ENCODE data around the gene ARSJ.

The ARSJ gene

DNA sequence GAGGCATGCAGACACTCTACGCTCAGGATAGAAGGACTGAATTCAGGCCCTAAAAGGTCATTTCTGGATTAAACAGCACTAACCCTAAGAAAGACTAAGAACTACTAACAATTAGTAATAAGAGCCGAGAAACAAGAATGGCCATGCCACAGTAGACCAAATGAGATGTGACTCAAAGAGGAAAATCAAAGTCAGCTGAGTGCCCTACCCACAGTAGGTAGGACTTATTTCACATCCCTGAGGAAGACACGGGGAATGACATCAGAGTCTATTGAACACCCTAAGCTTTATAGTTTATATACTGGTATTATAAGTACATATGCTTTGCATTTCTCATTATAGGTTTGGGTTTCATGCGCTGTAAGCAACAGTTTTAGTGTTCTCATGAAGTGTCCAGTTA is 2.7 kb upstream of the ARSJ start:
- FAIRE-seq: no peak

- no peak for FAIRE-seq
These were observed 2.1 kb upstream of the ARSJ start for GRCh38 chr4:113981591-113981990.

DNA sequence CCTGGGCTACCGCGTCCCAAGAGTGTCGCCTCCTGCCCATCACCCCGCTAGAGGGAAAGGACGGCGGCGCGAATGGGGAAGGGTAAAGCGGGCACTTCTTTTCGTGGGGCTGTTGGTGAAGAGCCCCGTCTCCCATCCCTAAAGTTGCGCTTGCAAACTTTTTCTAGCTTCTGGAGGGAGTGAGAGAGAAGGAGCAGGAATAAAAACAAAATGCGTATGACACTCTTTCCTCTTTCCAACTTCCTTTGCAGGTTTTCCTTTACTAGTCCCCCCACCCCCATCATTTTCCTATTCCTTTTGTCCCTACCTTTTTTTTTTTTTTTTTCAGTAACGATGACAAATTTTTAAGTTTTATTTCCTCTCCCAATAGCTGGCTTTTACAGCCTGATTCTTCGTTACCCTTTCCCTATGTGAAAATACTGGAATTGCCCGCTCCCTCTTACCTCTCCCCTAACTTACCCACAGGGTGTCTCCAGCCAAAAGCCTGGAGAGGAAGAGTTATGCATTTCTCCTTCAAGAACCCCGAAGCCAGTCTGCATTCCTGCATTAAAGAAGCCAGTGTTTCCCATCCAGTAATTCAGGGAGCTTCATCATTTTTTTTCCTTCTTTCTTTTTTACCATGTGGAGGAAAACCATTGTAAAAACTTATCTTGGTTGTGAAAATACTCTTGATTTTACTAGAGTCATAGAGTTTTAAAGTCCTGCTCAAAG is 613 bp upstream of the ARSJ start:
- no peak for FAIRE-seq

GRCh38 chr4:113978561-113979147 is 793 bp downstream of the ARSJ start:
- FAIRE-seq: no peak

GRCh38 chr4:113978105-113978504 is 1.3 kb downstream of the ARSJ start:
- no peak for FAIRE-seq

DNA sequence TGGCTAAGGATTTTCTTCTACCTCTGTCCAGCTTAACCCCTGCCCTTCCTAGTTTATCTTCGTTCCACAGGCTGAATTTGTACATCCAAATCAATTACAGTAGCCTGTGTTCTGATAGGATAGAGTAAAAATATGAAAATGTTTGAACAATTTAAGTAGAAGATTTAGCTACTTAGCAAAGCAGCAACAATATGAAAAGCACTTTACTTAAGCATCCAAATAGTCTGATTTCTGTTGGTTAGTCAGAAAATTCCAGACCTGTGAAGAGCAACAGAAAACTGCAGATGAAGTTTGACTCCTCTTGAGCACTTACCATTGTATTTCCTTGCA is 2.0 kb downstream of the ARSJ start:
- FAIRE-seq: no peak

- FAIRE-seq: no peak
These were observed 2.5 kb downstream of the ARSJ start for GRCh38 chr4:113976741-113977525.

- FAIRE-seq: no peak
These were observed 3.9 kb downstream of the ARSJ start for GRCh38 chr4:113975578-113975977.

DNA sequence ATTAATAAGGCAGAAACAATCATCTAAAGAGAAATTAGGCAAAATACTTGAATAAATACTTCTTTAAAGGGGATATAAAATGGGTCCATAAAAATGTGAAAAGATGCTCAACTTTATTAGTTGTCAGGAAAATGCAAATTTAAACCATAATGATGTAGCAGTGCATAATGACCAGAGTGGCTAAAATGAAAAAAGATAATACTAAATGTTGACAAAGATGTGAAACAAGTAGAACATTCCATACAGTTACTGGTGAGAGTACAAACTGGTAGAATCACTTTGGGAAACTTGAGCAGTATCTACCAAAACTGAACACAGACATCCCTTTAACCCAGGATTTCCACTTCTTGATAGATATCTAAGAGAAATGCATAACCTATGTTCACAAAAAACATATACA is 5.0 kb downstream of the ARSJ start:
- FAIRE-seq: no peak

GRCh38 chr4:113973345-113973744 is 6.1 kb downstream of the ARSJ start:
- no peak for FAIRE-seq

DNA sequence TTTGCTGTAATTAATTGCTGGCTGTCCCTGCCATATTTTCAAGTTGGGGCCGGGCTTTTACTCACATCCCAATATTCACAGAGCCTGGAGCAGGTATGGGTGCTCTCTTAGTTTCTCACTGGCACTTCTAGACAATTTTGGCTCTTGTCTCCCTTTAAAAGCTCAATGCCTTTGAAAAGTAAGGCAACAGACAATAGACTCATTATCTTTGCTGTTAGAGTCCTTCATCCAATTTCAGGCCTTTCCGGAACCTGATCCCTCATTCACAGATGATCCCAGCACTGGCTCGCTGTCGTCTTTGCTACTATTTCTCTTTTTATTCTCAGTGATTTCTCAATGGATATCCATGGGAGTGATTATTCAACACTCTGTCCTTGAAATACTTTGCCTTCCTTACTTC is 6.7 kb downstream of the ARSJ start:
- no peak for FAIRE-seq

GRCh38 chr4:113971706-113972360 is 7.6 kb downstream of the ARSJ start:
- FAIRE-seq: no peak

DNA sequence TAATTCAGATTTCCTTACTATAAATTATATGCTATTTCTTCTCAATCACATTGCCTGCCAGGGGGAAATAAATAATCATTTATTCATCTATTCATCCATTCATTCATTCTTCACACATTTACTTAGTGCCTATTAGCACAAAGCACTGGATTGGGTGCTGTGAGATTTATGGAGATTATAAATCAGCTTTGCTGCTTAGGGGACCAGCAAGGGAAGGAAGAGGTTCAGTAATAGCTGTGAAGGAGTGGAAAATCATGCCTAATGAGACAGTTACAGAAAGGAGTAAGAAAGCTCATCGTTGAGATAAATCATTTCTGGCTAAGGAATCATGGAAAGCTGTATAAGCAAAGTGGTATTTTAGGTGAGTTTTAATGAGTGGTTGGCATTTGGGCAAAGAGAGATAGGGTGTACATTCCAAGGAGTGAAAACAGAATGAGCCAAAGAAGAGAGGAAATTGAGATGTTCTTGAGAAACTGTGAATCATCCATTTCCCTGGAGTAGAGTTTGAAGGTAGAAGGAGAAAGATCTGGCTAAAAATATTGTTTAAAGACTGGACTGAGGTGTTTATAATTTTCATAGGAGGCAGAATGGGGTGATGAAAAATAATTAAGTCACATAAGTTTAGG is 9.6 kb downstream of the ARSJ start:
- FAIRE-seq: no peak

GRCh38 chr4:113968473-113968872 is 11.0 kb downstream of the ARSJ start:
- FAIRE-seq: no peak

- no peak for FAIRE-seq
These were observed 11.8 kb downstream of the ARSJ start for GRCh38 chr4:113967687-113968086.

GRCh38 chr4:113962719-113963265 is 16.7 kb downstream of the ARSJ start:
- FAIRE-seq: no peak

DNA sequence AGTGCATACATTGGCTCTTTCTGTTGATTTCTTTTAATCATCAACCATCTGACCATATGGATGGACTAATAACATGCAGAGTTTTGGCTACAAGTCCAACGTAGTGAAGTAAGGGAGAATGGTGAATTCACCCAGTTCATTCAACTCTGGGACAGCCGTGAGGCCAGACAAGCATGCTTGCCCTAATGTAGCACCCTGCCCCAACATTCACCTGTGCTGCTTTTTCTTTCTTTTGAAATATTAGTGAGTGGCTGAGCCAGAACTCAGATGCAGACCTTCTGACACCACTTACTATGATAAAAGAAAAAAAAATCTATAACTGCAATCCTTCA is 17.5 kb downstream of the ARSJ start:
- no peak for FAIRE-seq

DNA sequence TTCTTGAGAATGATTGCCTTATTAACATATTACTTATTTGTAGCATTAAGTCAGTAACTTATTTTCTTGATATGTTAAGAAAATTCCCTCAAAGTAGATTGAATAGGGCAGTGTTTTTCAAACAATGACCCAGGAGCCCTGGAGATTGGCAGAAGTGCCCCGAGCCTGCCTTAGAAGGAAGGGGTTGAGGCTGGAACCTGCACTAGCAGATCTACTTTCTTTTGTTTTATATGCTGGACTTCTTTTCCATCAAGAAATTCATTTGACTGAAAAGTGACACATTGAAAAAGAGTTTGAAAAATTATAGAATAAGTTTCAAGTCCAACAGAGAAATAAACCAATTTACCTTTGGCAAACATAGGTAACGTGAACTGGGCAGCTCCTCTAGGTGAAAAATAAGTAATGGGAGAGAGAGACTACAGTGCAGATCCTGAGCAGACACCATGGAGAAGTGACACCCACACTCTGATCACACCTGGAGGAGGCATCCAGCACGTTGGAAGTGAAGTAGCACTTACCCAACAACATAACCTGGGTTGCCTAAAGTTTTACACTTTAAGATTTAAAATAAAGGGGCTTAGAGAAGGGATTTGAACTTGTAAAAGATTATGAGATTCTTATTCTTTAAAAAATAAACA is 18.6 kb downstream of the ARSJ start:
- FAIRE-seq: no peak

- FAIRE-seq: no peak
These were observed 19.9 kb downstream of the ARSJ start for GRCh38 chr4:113959539-113959937.

GRCh38 chr4:113958766-113959538 is 20.5 kb downstream of the ARSJ start:
- no peak for FAIRE-seq

DNA sequence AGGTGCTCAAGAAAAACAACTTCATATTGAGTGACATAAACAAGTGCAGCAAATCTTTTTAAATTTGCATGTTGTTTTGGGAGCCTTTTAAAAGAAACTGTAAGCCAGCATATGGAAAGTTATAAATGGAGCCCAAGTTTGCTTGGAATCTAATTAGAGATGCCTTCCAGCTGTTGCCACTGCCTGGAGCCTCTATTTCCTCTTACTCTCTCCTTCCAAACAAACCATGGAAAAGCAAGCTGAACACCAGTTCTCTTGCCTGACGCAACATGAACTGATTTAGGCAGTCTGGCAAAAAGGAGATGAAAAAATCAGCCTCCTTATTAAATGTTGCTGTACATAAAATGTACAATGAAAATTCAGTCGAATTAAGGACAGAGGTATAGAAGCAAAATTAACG is 21.5 kb downstream of the ARSJ start:
- FAIRE-seq: no peak

DNA sequence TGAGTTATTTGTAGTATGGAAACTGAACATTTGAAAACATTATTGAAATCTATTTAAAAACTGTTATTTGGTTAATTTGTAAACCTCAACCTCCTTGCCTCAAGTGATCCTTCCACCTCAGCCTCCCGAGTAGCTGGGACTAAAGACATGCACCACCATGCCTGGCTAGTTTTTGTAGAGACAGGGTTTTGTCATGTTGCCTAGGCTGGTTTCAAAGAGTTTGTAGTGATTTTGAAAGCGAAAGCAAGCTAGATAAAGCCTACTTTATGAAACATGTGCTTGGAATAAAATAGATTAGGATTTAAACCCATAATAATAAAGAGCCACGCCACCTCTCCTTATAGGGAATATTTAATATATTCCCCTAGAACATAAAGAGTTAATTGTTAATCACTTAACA is 23.5 kb downstream of the ARSJ start:
- FAIRE-seq: no peak

Measured in TTC549 (cell line).